Fibroblast of lung (primary cell): ENCODE results near the gene FARP1.
"Not testable (repeated sequence)": the region's sequence is repeated elsewhere in the genome, so short reads cannot be mapped to it uniquely, and the experiment has no call there.

Source experiments
- EZH2 ChIP-seq: IDR thresholded peaks from 2 replicates; pipeline ENCODE4 v1.5.1; 2012; ENCODE audit warnings: low read length, control low read depth, mild to moderate bottlenecking; ENCODE audit errors: missing control alignments
- TF ChIP-seq, protein P1 (sequence below), 2 donors: IDR thresholded peaks in 1 of 2; conservative IDR thresholded peaks in 1 of 2; 1 replicate in 1 of 2; 2 replicates in 1 of 2; pipeline ENCODE4 v1.5.1; 2011 to 2012; ENCODE audit warnings: low read length in 2 of 2, control low read depth in 1 of 2, inconsistent platforms in 1 of 2, low read depth in 1 of 2, mild to moderate bottlenecking in 1 of 2

DNA sequence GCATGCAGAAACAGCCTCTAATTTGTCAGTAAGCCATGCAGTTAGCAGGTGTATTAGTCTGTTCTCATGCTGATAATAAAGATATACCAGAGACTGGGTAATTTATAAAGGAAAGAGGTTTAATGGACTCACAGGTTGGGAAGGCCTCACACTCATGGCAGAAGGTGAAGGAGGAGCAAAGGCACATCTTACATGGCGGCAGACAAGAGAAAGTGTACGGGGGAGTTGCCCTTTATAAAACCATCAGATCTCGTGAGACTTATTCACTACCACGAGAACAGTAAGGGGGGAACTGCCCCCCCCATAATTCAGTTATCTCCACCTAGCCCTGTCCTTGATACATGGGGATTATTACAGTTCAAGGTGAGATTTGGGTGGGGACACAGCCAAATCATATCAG is 87.9 kb downstream of the FARP1 start:
- TF ChIP-seq, protein P1, sequence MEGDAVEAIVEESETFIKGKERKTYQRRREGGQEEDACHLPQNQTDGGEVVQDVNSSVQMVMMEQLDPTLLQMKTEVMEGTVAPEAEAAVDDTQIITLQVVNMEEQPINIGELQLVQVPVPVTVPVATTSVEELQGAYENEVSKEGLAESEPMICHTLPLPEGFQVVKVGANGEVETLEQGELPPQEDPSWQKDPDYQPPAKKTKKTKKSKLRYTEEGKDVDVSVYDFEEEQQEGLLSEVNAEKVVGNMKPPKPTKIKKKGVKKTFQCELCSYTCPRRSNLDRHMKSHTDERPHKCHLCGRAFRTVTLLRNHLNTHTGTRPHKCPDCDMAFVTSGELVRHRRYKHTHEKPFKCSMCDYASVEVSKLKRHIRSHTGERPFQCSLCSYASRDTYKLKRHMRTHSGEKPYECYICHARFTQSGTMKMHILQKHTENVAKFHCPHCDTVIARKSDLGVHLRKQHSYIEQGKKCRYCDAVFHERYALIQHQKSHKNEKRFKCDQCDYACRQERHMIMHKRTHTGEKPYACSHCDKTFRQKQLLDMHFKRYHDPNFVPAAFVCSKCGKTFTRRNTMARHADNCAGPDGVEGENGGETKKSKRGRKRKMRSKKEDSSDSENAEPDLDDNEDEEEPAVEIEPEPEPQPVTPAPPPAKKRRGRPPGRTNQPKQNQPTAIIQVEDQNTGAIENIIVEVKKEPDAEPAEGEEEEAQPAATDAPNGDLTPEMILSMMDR (conservative IDR thresholded peaks at IDR 0.05 in 1 of 2, IDR thresholded peaks at IDR 0.05 in 1 of 2; ENCODE audit: low read depth in 1 of 2, low read length in 2 of 2) = not testable (repeated sequence)
- not testable (repeated sequence) for TF ChIP-seq EZH2
